ENCODE data around the gene LAMB3. TPM values are rescaled to one million over a fixed set of nuclear protein-coding genes. Genes with fewer than 3 reads are reported as not detected.

LAMB3 gene
- total RNA-seq, 1 experiment from 2014 or later = 90.0 TPM

- Histone ChIP-seq H3K27me3 (ENCODE audit: insufficient read depth, low read depth) (no peaks in the 10 kb centered on the region), H3K4me3 (no peak overlapping the region), H4K20me1 (ENCODE audit: insufficient read depth) (no peaks in the 10 kb centered on the region), H3K36me3 (ENCODE audit: low read depth) (0 out of 2 replicates have a peak, but pooled peaks cover 10% of the 10 kb centered on the region), H3K4me1 (replicated peaks; ENCODE audit: insufficient read depth) (no peaks in the 10 kb centered on the region), H2AFZ (no peak overlapping the region), H3K9me2 (ENCODE audit: insufficient read depth) (no peaks in the 10 kb centered on the region), H3K79me2 (ENCODE audit: low read depth) (no peaks in the 10 kb centered on the region), H3K4me2 (no peak overlapping the region), H3K27ac (no peak overlapping the region), H3K9me3 (ENCODE audit: insufficient read depth, low read depth) (no peaks in the 10 kb centered on the region), H3F3A (ENCODE audit: insufficient read depth, low read depth) (peaks cover 11% of the 10 kb centered on the region; the same call in 1 of the 2 replicates)
- ChIA-PET CTCF (no interaction called here), POLR2A (ENCODE audit: unreplicated experiment) (no interaction called here)
- BruUV-seq (replicated peaks) = TSS peak; percentile 2
- no peak for DNase-seq
- intact Hi-C loops (cut with micrococcal nuclease; ENCODE audit: unreplicated experiment) = loop anchor here (2.0 kb wide), 1 partner anchor 64 kb away; no protein-coding TSS in a partner anchor
- TF ChIP-seq EZH2 (IDR thresholded peaks at IDR 0.05; ENCODE audit: low read depth) = no peak
- no peak for TF ChIP-seq CTCF (conservative IDR thresholded peaks at IDR 0.05)
These were observed 23.5 kb downstream of the LAMB3 start for GRCh38 chr1:209628618-209629299.

GRCh38 chr1:209627732-209628196, 24.5 kb downstream of the LAMB3 start:
- H3K79me2 ChIP-seq (ENCODE audit: low read depth) = no peaks in the 10 kb centered on the region
- peak; percentile 45 to 53 for DNase-seq
- no peaks in the 10 kb centered on the region for H3K9me2 ChIP-seq (ENCODE audit: insufficient read depth)
- ChIA-PET POLR2A (ENCODE audit: unreplicated experiment) (no interaction called here), CTCF (interaction anchor here (0.6 to 0.7 kb wide), 3 partner anchors 25 to 77 kb away, joined by 3 read pairs; partner anchors contain the start of gene HSD11B1)
- intact Hi-C loops (cut with micrococcal nuclease; ENCODE audit: unreplicated experiment) = loop anchor here (1.0 to 2.0 kb wide), 3 partner anchors 51 to 65 kb away; no protein-coding TSS in a partner anchor
- no peaks in the 10 kb centered on the region for H3K4me1 ChIP-seq (replicated peaks; ENCODE audit: insufficient read depth)
- TF ChIP-seq CTCF (conservative IDR thresholded peaks at IDR 0.05) (peak; percentile 93), EZH2 (IDR thresholded peaks at IDR 0.05; ENCODE audit: low read depth) (no peak)
- peaks cover 11% of the 10 kb centered on the region; the same call in 1 of the 2 replicates for H3F3A ChIP-seq (ENCODE audit: insufficient read depth, low read depth)
- H2AFZ ChIP-seq = no peak overlapping the region
- no peak overlapping the region for H3K27ac ChIP-seq
- 0 out of 2 replicates have a peak, but pooled peaks cover 10% of the 10 kb centered on the region for H3K36me3 ChIP-seq (ENCODE audit: low read depth)
- H4K20me1 ChIP-seq (ENCODE audit: insufficient read depth) = no peaks in the 10 kb centered on the region
- no peak overlapping the region for H3K4me2 ChIP-seq
- BruUV-seq (replicated peaks) = no TSS peak
- H3K27me3 ChIP-seq (ENCODE audit: insufficient read depth, low read depth) = no peaks in the 10 kb centered on the region
- no peak overlapping the region for H3K4me3 ChIP-seq
- no peaks in the 10 kb centered on the region for H3K9me3 ChIP-seq (ENCODE audit: insufficient read depth, low read depth)

- Histone ChIP-seq H3K27ac (no peak overlapping the region), H3K4me2 (no peak overlapping the region), H3K9me2 (ENCODE audit: insufficient read depth) (no peaks in the 10 kb centered on the region), H3K4me3 (no peak overlapping the region), H4K20me1 (ENCODE audit: insufficient read depth) (no peaks in the 10 kb centered on the region), H3K9me3 (ENCODE audit: insufficient read depth, low read depth) (no peaks in the 10 kb centered on the region), H3K79me2 (ENCODE audit: low read depth) (no peaks in the 10 kb centered on the region), H3F3A (ENCODE audit: insufficient read depth, low read depth) (peaks cover 11% of the 10 kb centered on the region; the same call in 1 of the 2 replicates), H3K27me3 (ENCODE audit: insufficient read depth, low read depth) (no peaks in the 10 kb centered on the region), H2AFZ (no peak overlapping the region), H3K36me3 (ENCODE audit: low read depth) (0 out of 2 replicates have a peak, but pooled peaks cover 11% of the 10 kb centered on the region), H3K4me1 (replicated peaks; ENCODE audit: insufficient read depth) (no peaks in the 10 kb centered on the region)
- DNase-seq = no peak
- TF ChIP-seq CTCF (conservative IDR thresholded peaks at IDR 0.05) = no peak
- no peak for TF ChIP-seq EZH2 (IDR thresholded peaks at IDR 0.05; ENCODE audit: low read depth)
- ChIA-PET CTCF (interaction anchor here (0.5 to 0.7 kb wide), 4 partner anchors 25 to 77 kb away, joined by 3 read pairs; partner anchors contain the start of gene HSD11B1), POLR2A (ENCODE audit: unreplicated experiment) (no interaction called here)
- intact Hi-C loops (cut with micrococcal nuclease; ENCODE audit: unreplicated experiment) = loop anchor here (1.0 to 2.0 kb wide), 2 partner anchors 51 to 58 kb away; no protein-coding TSS in a partner anchor
- no TSS peak for BruUV-seq (replicated peaks)
These were observed 25.0 kb downstream of the LAMB3 start for GRCh38 chr1:209627027-209627731.

Measured in PC-9 (cell line).